Measurements from ENCODE around the gene AARSD1. TPM values are rescaled to one million over a fixed set of nuclear protein-coding genes. Genes with fewer than 3 reads are reported as not detected.

AARSD1 gene
- total RNA-seq: 10 to 100 TPM; 46.5 to 86.7 (median 56.6) TPM
- 10 to 100 TPM; 45.2 to 48.5 TPM for polyA plus RNA-seq
- total RNA-seq: 4.0 reads per million, percentile 21 among the genes with 10 or more reads in this experiment

- Mint-ChIP-seq H3K9me3 (peaks cover 0 to 6% (median 0%) of the 10 kb centered on the region in 11 donors), H3K36me3 (peaks cover 4 to 23% (median 11%) of the 10 kb centered on the region in 5 donors), H3K4me3 (peak within 1 kb of the TSS; percentile 89 to 99 (median 94)), H3K27ac (peak within 1 kb of the TSS; percentile 86 to 97 (median 94)), H3K27me3 (peaks cover 0 to 2% (median 0%) of the 10 kb centered on the region in 5 donors), H3K4me1 (peaks cover 11 to 23% (median 18%) of the 10 kb centered on the region in 7 donors)
- ChIA-PET CTCF (no interaction called here), POLR2A (interaction anchor here (0.7 to 1.2 kb wide), 4 partner anchors 9 to 1831 kb away, joined by 3 to 8 read pairs (median 5); partner anchors contain the start of gene RPL27)
- intact Hi-C loops (cut with micrococcal nuclease): loop anchor here (1.0 to 2.0 kb wide), 4 partner anchors 16 to 207 kb away; partner anchors contain the start of genes NBR1 (in 2 of the 2), PTGES3L (in 2 of the 2), RPL27 (in 2 of the 2) and RUNDC1 (in 2 of the 2)
- peak within 1 kb of the TSS; percentile 96 for H3K4me3 ChIP-seq (ENCODE audit: low read length)
- peaks cover 5 to 10% of the 10 kb centered on the region in 2 donors for H3K4me1 ChIP-seq (ENCODE audit: control insufficient read depth in 2 of 2, insufficient read depth in 2 of 2, low read length in 2 of 2)
- no peaks in the 10 kb centered on the region for H3K9me3 ChIP-seq (ENCODE audit: control insufficient read depth in 2 of 3, low read length in 3 of 3)
- DNase-seq (peak; percentile 77 to 92 (median 90)), ATAC-seq (peak; percentile 99)
- peak within 1 kb of the TSS; percentile 77 for H3K27ac ChIP-seq (ENCODE audit: low read depth, low read length)
- peaks cover 6 to 25% (median 12%) of the 10 kb centered on the region in 3 experiments for H3K36me3 ChIP-seq (ENCODE audit: control insufficient read depth in 2 of 3, insufficient read depth in 3 of 3, low read length in 3 of 3)
- no peaks in the 10 kb centered on the region for H3K27me3 ChIP-seq (ENCODE audit: control insufficient read depth in 2 of 2, insufficient read depth in 2 of 2, low read length in 2 of 2)
Observed at GRCh38 chr17:42964161-42964932, at the start of gene AARSD1. Gene AARSD1, minus strand, starts transcription at chr17:42964454. Its CDS starts 14 bp downstream, at chr17:42964440.

- Histone ChIP-seq H3K27me3 (ENCODE audit: control insufficient read depth in 2 of 2, insufficient read depth in 2 of 2, low read length in 2 of 2) (no peaks in the 10 kb centered on the region), H3K36me3 (ENCODE audit: control insufficient read depth in 2 of 3, insufficient read depth in 3 of 3, low read length in 3 of 3) (peaks cover 0 to 45% (median 6%) of the 10 kb centered on the region in 3 experiments), H3K4me1 (ENCODE audit: control insufficient read depth in 2 of 2, insufficient read depth in 2 of 2, low read length in 2 of 2) (no peaks in the 10 kb centered on the region), H3K9me3 (ENCODE audit: control insufficient read depth in 2 of 3, low read length in 3 of 3) (no peaks in the 10 kb centered on the region), H3K4me3 (ENCODE audit: low read length) (no peak overlapping the region), H3K27ac (ENCODE audit: low read depth, low read length) (no peak overlapping the region)
- Mint-ChIP-seq H3K27ac (no peak overlapping the region), H3K4me3 (no peak overlapping the region), H3K36me3 (peaks cover 0 to 16% (median 0%) of the 10 kb centered on the region in 5 donors), H3K9me3 (no peaks in the 10 kb centered on the region), H3K4me1 (peaks cover 6 to 26% (median 15%) of the 10 kb centered on the region in 7 donors), H3K27me3 (no peaks in the 10 kb centered on the region)
- ChIA-PET POLR2A (interaction anchor here (0.9 to 2.4 kb wide), 3 partner anchors 11 to 159 kb away, joined by 3 to 12 read pairs (median 4); partner anchors contain the start of gene RPL27), CTCF (no interaction called here)
- intact Hi-C loops (cut with micrococcal nuclease): no loop called here
- ATAC-seq (no peak), DNase-seq (no peak)
Observed at GRCh38 chr17:43013296-43013695, 49.0 kb upstream of the AARSD1 start.

- intact Hi-C loops (cut with micrococcal nuclease): no loop called here
- no peak overlapping the region for H3K4me3 ChIP-seq (ENCODE audit: low read length)
- no peak for ATAC-seq
- Mint-ChIP-seq H3K36me3 (peaks cover 0 to 17% (median 0%) of the 10 kb centered on the region in 5 donors), H3K9me3 (no peaks in the 10 kb centered on the region), H3K4me3 (no peak overlapping the region), H3K27ac (peak overlapping the region in 2 of 9 donors; percentile 47 to 67), H3K27me3 (no peaks in the 10 kb centered on the region), H3K4me1 (peaks cover 6 to 24% (median 18%) of the 10 kb centered on the region in 7 donors)
- H3K36me3 ChIP-seq (ENCODE audit: control insufficient read depth in 2 of 3, insufficient read depth in 3 of 3, low read length in 3 of 3): peaks cover 0 to 45% (median 6%) of the 10 kb centered on the region in 3 experiments
- ChIA-PET CTCF (interaction anchor here (0.7 to 1.9 kb wide), 2 partner anchors 13 to 321 kb away, joined by 3 to 6 read pairs; partner anchors contain the start of gene RPL27), POLR2A (interaction anchor here (1.1 to 2.4 kb wide), 3 partner anchors 10 to 160 kb away, joined by 4 to 12 read pairs (median 4); partner anchors contain the start of genes RPL27 and VAT1)
- H3K27me3 ChIP-seq (ENCODE audit: control insufficient read depth in 2 of 2, insufficient read depth in 2 of 2, low read length in 2 of 2): no peaks in the 10 kb centered on the region
- H3K27ac ChIP-seq (ENCODE audit: low read depth, low read length): no peak overlapping the region
- no peak for DNase-seq
- H3K4me1 ChIP-seq (ENCODE audit: control insufficient read depth in 2 of 2, insufficient read depth in 2 of 2, low read length in 2 of 2): no peaks in the 10 kb centered on the region
- no peaks in the 10 kb centered on the region for H3K9me3 ChIP-seq (ENCODE audit: control insufficient read depth in 2 of 3, low read length in 3 of 3)
Observed at GRCh38 chr17:43011728-43012472, 47.6 kb upstream of the AARSD1 start.

GRCh38 chr17:43010667-43011308, 46.5 kb upstream of the AARSD1 start:
- H3K27me3 ChIP-seq (ENCODE audit: control insufficient read depth in 2 of 2, insufficient read depth in 2 of 2, low read length in 2 of 2): no peaks in the 10 kb centered on the region
- H3K9me3 Mint-ChIP-seq: no peaks in the 10 kb centered on the region
- H3K9me3 ChIP-seq (ENCODE audit: control insufficient read depth in 2 of 3, low read length in 3 of 3): no peaks in the 10 kb centered on the region
- no peaks in the 10 kb centered on the region for H3K27me3 Mint-ChIP-seq
- no peak for ATAC-seq
- no peak overlapping the region for H3K4me3 ChIP-seq (ENCODE audit: low read length)
- peak overlapping the region in 7 of 9 donors; percentile 17 to 65 (median 31) for H3K27ac Mint-ChIP-seq
- ChIA-PET POLR2A (interaction anchor here (1.0 kb wide), 1 partner anchor 12 kb away, joined by 3 read pairs; the partner anchor contains the start of gene VAT1), CTCF (interaction anchor here (0.6 to 1.9 kb wide), 2 partner anchors 12 to 14 kb away, joined by 3 to 6 read pairs; partner anchors contain the start of genes RND2 and RPL27)
- intact Hi-C loops (cut with micrococcal nuclease): no loop called here
- H3K27ac ChIP-seq (ENCODE audit: low read depth, low read length): peak overlapping the region; percentile 12
- peaks cover 0 to 22% (median 0%) of the 10 kb centered on the region in 5 donors for H3K36me3 Mint-ChIP-seq
- no peaks in the 10 kb centered on the region for H3K4me1 ChIP-seq (ENCODE audit: control insufficient read depth in 2 of 2, insufficient read depth in 2 of 2, low read length in 2 of 2)
- H3K36me3 ChIP-seq (ENCODE audit: control insufficient read depth in 2 of 3, insufficient read depth in 3 of 3, low read length in 3 of 3): peaks cover 0 to 45% (median 6%) of the 10 kb centered on the region in 3 experiments
- DNase-seq: no peak
- peaks cover 6 to 29% (median 25%) of the 10 kb centered on the region in 7 donors for H3K4me1 Mint-ChIP-seq
- peak overlapping the region in 2 of 10 donors; percentile 21 to 45 for H3K4me3 Mint-ChIP-seq

GRCh38 chr17:43006639-43007551, 42.6 kb upstream of the AARSD1 start, which contains the start of gene IFI35:
Gene IFI35, plus strand, starts transcription at chr17:43006784. Its CDS starts 164 bp downstream, at chr17:43006948.
- Histone ChIP-seq H3K27me3 (ENCODE audit: control insufficient read depth in 2 of 2, insufficient read depth in 2 of 2, low read length in 2 of 2) (no peaks in the 10 kb centered on the region), H3K4me1 (ENCODE audit: control insufficient read depth in 2 of 2, insufficient read depth in 2 of 2, low read length in 2 of 2) (no peaks in the 10 kb centered on the region), H3K36me3 (ENCODE audit: control insufficient read depth in 2 of 3, insufficient read depth in 3 of 3, low read length in 3 of 3) (peaks cover 4 to 27% (median 5%) of the 10 kb centered on the region in 3 experiments), H3K9me3 (ENCODE audit: control insufficient read depth in 2 of 3, low read length in 3 of 3) (no peaks in the 10 kb centered on the region), H3K4me3 (ENCODE audit: low read length) (peak within 1 kb of the TSS; percentile 97), H3K27ac (ENCODE audit: low read depth, low read length) (peak within 1 kb of the TSS; percentile 99)
- peaks cover 6 to 25% (median 24%) of the 10 kb centered on the region in 7 donors for H3K4me1 Mint-ChIP-seq
- POLR2A ChIA-PET: interaction anchor here (0.7 to 3.2 kb wide), 11 partner anchors 8 to 354 kb away, joined by 3 to 31 read pairs (median 4); partner anchors contain the start of genes RPL27, TMEM106A and VAT1
- H3K27ac Mint-ChIP-seq: peak within 1 kb of the TSS; percentile 94 to 100 (median 100)
- DNase-seq (peak; percentile 63 to 85 (median 82)), ATAC-seq (peak; percentile 99)
- peaks cover 0 to 11% (median 4%) of the 10 kb centered on the region in 5 donors for H3K36me3 Mint-ChIP-seq
- no peaks in the 10 kb centered on the region for H3K9me3 Mint-ChIP-seq
- H3K27me3 Mint-ChIP-seq: no peaks in the 10 kb centered on the region
- intact Hi-C loops (cut with micrococcal nuclease): loop anchor here (1.0 to 2.0 kb wide), 13 partner anchors 9 to 476 kb away; partner anchors contain the start of genes NBR1 (in 2 of the 2), BRCA1 (in 1 of the 2), DHX8 (in 1 of the 2) and PTGES3L (in 1 of the 2)
- CTCF ChIA-PET: interaction anchor here (0.6 to 1.2 kb wide), 10 partner anchors 9 to 398 kb away, joined by 3 to 10 read pairs (median 3); partner anchors contain the start of genes RETREG3, RPL27 and TMEM106A
- peak within 1 kb of the TSS; percentile 86 to 100 (median 100) for H3K4me3 Mint-ChIP-seq
